Nephron (organoid): ENCODE measurements around the gene ATP6V0B.

Experiments
- H3K27ac Mint-ChIP-seq, 3 experiments: 2 replicates each; pipeline ENCODE4 v1.8.0; 2020; ENCODE audit warnings: mixed read lengths in 3 of 3, mild to moderate bottlenecking in 2 of 3, moderate library complexity in 1 of 3
- H3K27me3 Mint-ChIP-seq: 2 replicates; pipeline ENCODE4 v1.8.0; 2021; ENCODE audit warnings: low read depth, mild to moderate bottlenecking, moderate library complexity, mixed read lengths
- H3K36me3 Mint-ChIP-seq: 2 replicates; pipeline ENCODE4 v1.8.0; 2020; ENCODE audit warnings: low read depth, mixed read lengths
- H3K4me1 Mint-ChIP-seq: 2 replicates; pipeline ENCODE4 v1.8.0; 2020; ENCODE audit warnings: mixed read lengths
- H3K4me3 Mint-ChIP-seq, 3 experiments: 2 replicates each; pipeline ENCODE4 v1.8.0; 2020; ENCODE audit warnings: mild to moderate bottlenecking in 3 of 3, mixed read lengths in 3 of 3, moderate library complexity in 2 of 3
- H3K9me3 Mint-ChIP-seq: 2 replicates; pipeline ENCODE4 v1.8.0; 2020; ENCODE audit warnings: mixed read lengths
- TF ChIP-seq, protein P1 (sequence below), 3 experiments: fragments of 200-600 bp; sonication (generic); IDR thresholded peaks; one replicate each; pipeline ENCODE4 v1.5.0; 2021; ENCODE audit warnings: antibody characterized with exemption in 3 of 3; ENCODE audit not compliant: unreplicated experiment in 3 of 3

Gene ATP6V0B

DNA sequence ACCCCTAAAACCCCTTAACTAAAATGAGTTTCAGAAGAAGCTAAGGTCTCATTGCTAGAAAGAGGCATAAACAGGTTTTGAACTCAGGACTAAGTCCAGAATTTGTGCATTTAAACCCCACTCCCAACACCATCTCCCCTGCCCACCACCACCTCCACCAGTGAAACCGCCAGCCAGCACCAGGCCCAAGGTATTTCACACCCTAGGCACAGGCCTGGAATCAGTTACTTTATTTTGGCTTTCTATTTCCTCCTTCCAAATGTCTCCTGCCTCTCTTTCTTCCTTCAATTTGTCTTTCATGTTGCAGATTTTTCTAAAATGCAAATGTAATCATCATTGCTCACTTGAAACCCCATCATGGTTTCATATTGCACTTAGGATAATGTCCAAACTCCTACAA lies 29.9 kb upstream of the ATP6V0B start:
- TF ChIP-seq, protein P1, sequence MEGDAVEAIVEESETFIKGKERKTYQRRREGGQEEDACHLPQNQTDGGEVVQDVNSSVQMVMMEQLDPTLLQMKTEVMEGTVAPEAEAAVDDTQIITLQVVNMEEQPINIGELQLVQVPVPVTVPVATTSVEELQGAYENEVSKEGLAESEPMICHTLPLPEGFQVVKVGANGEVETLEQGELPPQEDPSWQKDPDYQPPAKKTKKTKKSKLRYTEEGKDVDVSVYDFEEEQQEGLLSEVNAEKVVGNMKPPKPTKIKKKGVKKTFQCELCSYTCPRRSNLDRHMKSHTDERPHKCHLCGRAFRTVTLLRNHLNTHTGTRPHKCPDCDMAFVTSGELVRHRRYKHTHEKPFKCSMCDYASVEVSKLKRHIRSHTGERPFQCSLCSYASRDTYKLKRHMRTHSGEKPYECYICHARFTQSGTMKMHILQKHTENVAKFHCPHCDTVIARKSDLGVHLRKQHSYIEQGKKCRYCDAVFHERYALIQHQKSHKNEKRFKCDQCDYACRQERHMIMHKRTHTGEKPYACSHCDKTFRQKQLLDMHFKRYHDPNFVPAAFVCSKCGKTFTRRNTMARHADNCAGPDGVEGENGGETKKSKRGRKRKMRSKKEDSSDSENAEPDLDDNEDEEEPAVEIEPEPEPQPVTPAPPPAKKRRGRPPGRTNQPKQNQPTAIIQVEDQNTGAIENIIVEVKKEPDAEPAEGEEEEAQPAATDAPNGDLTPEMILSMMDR (IDR thresholded peaks at IDR 0.05; ENCODE audit: unreplicated experiment in 3 of 3): no peak
- peaks cover 38% of the 10 kb centered on the region for H3K4me1 Mint-ChIP-seq
- no peaks in the 10 kb centered on the region for H3K9me3 Mint-ChIP-seq
- H3K36me3 Mint-ChIP-seq: no peaks in the 10 kb centered on the region
- H3K27ac Mint-ChIP-seq: peak overlapping the region in 1 of 3 experiments; percentile 91
- H3K4me3 Mint-ChIP-seq: peak overlapping the region in 2 of 3 experiments; percentile 42 to 43
- H3K27me3 Mint-ChIP-seq: peaks cover 4% of the 10 kb centered on the region

DNA sequence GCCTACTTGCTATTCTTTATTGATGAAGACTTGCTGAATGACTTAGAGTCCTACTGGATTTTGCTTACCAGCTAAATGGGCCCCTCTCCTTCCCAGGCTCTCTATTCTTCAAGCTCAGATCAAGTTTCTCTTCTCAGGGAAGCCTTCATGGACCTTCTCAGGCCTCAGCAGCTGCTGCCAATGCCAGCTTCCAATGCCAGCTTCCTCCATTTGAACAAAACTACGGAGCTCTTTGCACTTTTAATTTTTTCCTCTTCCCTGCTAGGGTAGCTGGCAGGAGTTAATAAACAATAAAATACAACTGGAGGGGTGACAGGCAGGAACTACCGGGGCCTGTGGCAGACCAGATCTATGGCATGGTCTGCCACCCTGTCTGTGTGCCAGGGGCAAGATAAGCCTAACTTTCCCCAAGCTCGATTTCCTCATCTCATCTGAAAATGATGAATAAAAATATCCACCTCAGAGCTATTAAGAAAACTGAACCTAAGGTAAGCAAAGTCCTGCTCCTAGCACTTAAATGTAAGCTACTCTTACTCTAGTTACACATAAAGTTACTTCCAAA lies 29.0 kb upstream of the ATP6V0B start:
- Mint-ChIP-seq H3K27ac (peak overlapping the region; percentile 91 to 97 (median 93)), H3K36me3 (peaks cover 6% of the 10 kb centered on the region), H3K4me1 (peaks cover 46% of the 10 kb centered on the region), H3K27me3 (no peaks in the 10 kb centered on the region), H3K4me3 (peak overlapping the region; percentile 87 to 94 (median 90)), H3K9me3 (no peaks in the 10 kb centered on the region)
- TF ChIP-seq, protein P1 (IDR thresholded peaks at IDR 0.05; ENCODE audit: unreplicated experiment in 3 of 3): no peak

DNA sequence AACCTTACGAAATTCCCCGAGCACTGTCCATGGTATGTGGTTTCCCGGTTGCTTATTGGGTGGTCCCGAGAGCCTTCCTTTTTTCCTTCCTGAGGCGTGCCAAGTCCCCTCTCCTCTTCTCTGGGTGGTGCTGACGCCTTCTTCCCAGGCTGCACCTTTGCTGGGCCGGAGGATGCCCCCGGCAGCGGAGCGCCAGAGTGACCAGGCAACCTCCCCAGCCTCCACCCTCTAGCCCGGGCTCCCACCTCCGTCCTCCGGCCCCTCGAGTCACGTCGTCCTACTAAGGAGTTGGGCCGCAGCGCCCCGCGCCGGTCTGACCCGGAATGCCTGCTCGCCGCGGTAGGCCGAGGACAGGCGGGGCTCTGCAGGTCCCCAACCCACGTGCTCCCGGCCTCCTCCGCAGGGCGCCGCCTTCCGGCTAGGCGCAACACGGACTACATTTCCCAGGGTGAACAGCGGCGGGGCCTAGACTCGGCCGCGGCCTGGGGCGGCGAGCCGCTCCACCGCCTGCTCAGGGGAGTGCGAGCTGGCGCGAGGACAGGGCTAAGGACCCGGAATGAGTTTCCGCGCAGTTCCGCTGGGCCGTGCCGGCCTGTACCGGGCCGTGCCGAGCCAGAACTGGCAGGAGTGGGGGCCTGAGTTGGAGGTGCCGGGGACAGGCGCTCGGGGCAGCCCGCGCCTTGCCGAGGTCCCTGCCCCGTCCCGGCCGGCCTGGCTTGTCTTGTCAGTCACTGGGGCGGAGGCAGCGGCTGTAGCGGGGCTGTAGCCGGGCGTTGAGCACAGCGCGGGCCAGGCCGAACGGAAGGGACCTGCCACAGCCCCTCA lies 28.3 kb upstream of the ATP6V0B start, which contains the start of gene IPO13:
Gene IPO13, plus strand, starts transcription at position 715 of the 825 bp plus-strand sequence. CDS start 651 bp downstream, outside the sequence.
- H3K9me3 Mint-ChIP-seq: no peaks in the 10 kb centered on the region
- H3K27me3 Mint-ChIP-seq: no peaks in the 10 kb centered on the region
- TF ChIP-seq, protein P1 (IDR thresholded peaks at IDR 0.05; ENCODE audit: unreplicated experiment in 3 of 3): peak; percentile 61 to 78 (median 62)

DNA sequence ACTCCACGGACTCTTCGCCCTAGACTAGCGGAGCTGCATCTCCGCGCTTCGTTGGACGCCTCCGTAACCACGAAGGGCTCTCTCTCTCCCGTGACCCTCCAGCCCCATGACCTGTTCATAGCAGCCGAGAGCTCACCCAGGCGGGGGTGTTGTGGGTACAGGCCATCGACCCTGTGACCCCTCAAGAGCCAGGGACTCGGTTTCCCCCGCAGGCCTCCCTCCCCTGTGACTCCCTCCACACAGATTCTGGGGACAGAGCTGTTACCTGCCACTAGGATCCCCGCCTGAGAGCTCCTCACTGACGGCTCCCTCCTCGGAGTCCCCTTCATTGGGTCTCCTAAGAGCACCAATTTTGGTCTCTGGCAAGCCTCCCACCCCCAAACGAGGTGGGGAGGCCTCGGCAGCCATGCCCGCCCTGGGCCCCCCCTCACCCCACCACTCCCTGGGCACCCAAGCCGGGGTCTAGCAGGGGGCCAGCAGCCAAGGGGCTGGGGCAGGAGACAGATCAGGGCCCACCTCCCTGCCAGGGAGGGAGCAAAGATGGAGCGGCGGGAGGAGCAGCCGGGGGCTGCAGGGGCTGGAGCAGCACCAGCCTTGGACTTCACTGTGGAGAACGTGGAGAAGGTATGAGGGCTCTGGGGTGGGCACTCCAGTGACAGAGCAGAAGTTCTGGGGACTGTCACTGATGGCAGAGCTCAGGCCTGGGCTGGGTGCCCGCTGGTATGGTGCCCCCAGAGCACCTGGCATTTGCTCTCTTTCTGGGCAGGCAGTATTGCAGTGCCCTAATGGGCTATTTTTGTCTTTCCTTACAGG lies 27.5 kb upstream of the ATP6V0B start:
- H3K4me1 Mint-ChIP-seq: peaks cover 56% of the 10 kb centered on the region
- TF ChIP-seq, protein P1 (IDR thresholded peaks at IDR 0.05; ENCODE audit: unreplicated experiment in 3 of 3): no peak
- no peaks in the 10 kb centered on the region for H3K9me3 Mint-ChIP-seq
- peak overlapping the region; percentile 87 to 94 (median 90) for H3K4me3 Mint-ChIP-seq
- H3K27me3 Mint-ChIP-seq: no peaks in the 10 kb centered on the region
- peaks cover 8% of the 10 kb centered on the region for H3K36me3 Mint-ChIP-seq
- peak overlapping the region; percentile 91 to 97 (median 93) for H3K27ac Mint-ChIP-seq

More for the DNA sequence above, 28.3 kb upstream of the ATP6V0B start, which contains the start of gene IPO13:
- Mint-ChIP-seq H3K4me3 (peak within 1 kb of the TSS; percentile 87 to 94 (median 90)), H3K27ac (peak within 1 kb of the TSS; percentile 91 to 97 (median 93)), H3K36me3 (peaks cover 8% of the 10 kb centered on the region), H3K4me1 (peaks cover 53% of the 10 kb centered on the region)

DNA sequence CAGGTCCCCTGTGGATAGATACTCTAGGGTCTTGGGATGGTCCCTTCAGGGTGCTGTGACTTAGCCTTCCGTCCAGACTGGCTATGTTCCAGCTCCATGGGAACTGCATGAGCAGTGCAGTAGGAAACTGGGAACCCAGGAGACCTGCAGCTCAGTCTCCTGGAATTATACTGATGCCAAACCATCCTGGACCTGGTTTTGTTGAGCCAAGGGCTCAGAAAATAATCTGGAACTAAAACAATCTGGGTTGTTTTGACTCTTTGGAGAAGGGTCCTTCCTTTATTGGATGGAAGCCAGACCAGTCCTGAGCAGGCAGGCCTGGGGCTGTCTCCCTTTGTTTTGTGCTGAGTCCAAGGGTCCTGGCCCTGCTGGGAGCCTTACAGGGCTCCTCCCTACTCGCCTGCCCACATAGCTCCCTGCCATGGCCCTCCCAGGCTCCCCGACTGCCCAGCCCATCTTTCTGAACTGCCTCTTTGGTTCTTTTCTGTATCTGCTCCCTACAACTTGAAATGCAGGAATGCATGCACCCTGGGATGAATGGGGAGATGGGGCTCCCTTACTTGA lies 26.8 kb upstream of the ATP6V0B start:
- peak overlapping the region; percentile 90 to 97 (median 91) for H3K27ac Mint-ChIP-seq
- TF ChIP-seq, protein P1 (IDR thresholded peaks at IDR 0.05; ENCODE audit: unreplicated experiment in 3 of 3): no peak
- H3K4me1 Mint-ChIP-seq: peaks cover 60% of the 10 kb centered on the region

More for the DNA sequence above, 26.8 kb upstream of the ATP6V0B start:
- Mint-ChIP-seq H3K36me3 (peaks cover 8% of the 10 kb centered on the region), H3K27me3 (no peaks in the 10 kb centered on the region), H3K9me3 (no peaks in the 10 kb centered on the region), H3K4me3 (peak overlapping the region; percentile 87 to 94 (median 90))
